Activated CD4-positive, alpha-beta memory T cell treated with anti-CD3 and anti-CD28 coated beads, Interleukin-2, amount 10 ng/mL, durations not matched to agents 7 days and 5 days (primary cell): ENCODE data around the gene MAN2B2. TPM values are rescaled to one million over a fixed set of nuclear protein-coding genes. Genes with fewer than 3 reads are reported as not detected.

ENCODE experiments used
- CTCF ChIA-PET: fragments of 350-600 bp; sonication (Branson Sonifier 250); formaldehyde crosslinking; loops from one replicate; lab custom pipeline; 2021; ENCODE audit warnings: antibody characterized with exemption, inconsistent platforms; lab: Charles Lee
- POLR2A ChIA-PET: fragments of 350-600 bp; sonication (Branson Sonifier 250); formaldehyde crosslinking; loops from one replicate; lab custom pipeline; 2021; ENCODE audit warnings: antibody characterized with exemption; lab: Charles Lee
- DNase-seq: peaks from one replicate; pipeline ENCODE4 v3.0.0-alpha.2; 2020
- H3K27ac Mint-ChIP-seq: one replicate; pipeline ENCODE4 v1.8.0; 2021; ENCODE audit warnings: mild to moderate bottlenecking, mixed read lengths
- H3K27me3 Mint-ChIP-seq: one replicate; pipeline ENCODE4 v1.8.0; 2021; ENCODE audit warnings: mixed read lengths
- H3K36me3 Mint-ChIP-seq: one replicate; pipeline ENCODE4 v1.8.0; 2021; ENCODE audit warnings: low read depth, mixed read lengths
- H3K4me1 Mint-ChIP-seq: one replicate; pipeline ENCODE4 v1.8.0; 2021; ENCODE audit warnings: mixed read lengths
- H3K4me3 Mint-ChIP-seq: one replicate; pipeline ENCODE4 v1.8.0; 2021; ENCODE audit warnings: mild to moderate bottlenecking, mixed read lengths
- H3K9me3 Mint-ChIP-seq: one replicate; pipeline ENCODE4 v1.8.0; 2021; ENCODE audit warnings: mixed read lengths
- total RNA-seq, 2 experiments: library from RNA; stranded (reverse); gene quantifications; one replicate each; pipeline ENCODE4 v1.2.3, GENCODE V29; 2021

Gene MAN2B2
- total RNA-seq = 10 to 100 TPM; 34.8 to 36.3 TPM

DNA sequence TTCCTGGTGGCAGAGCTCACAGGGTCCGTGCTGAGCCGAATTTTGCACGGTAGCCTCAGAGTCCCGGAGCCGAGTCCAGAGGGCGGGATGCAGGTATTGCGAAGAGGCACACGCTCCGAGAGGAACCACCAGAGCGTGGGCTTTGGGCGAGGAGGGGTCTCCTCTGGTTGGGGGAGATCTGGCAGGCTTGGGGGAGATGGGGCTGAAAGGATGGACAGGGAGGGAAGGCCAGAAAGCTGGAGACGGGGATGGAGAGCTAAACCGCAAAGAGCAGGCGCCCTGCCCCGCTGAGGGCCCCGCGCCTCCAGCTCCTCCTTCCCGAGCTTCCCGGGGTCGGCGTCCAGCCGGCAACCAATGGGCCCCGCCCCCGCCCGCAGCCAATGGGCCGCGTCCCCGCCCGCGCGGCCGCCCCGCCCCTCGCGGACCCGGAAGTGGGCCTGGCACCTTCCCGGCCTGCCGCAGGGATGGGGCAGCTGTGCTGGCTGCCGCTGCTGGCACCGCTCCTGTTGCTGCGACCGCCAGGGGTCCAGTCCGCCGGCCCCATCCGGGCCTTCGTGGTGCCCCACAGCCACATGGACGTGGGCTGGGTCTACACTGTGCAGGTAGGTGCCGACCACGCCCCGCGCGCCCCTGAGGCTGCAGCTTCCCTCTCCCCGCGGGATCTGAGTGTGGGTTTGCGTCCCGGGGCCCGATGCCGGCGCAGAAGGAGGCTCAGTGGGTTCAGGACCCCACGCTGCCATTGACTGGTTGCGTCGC is at the start of gene MAN2B2:
Gene MAN2B2 (plus strand): TSS at position 443 of the 756 bp plus-strand sequence. CDS start 22 bp downstream, at position 465.
- peaks cover 9% of the 10 kb centered on the region for H3K27me3 Mint-ChIP-seq
- H3K36me3 Mint-ChIP-seq = peaks cover 28% of the 10 kb centered on the region
- H3K27ac Mint-ChIP-seq = peak within 1 kb of the TSS; percentile 78
- peak within 1 kb of the TSS; percentile 83 for H3K4me3 Mint-ChIP-seq
- H3K9me3 Mint-ChIP-seq = no peaks in the 10 kb centered on the region
- DNase-seq = peak; percentile 85
- peaks cover 19% of the 10 kb centered on the region for H3K4me1 Mint-ChIP-seq
- ChIA-PET POLR2A (interaction anchor here (0.7 to 1.6 kb wide), 11 partner anchors 11 to 334 kb away, joined by 3 to 8 read pairs (median 4); partner anchors contain the start of genes MRFAP1 and MRFAP1L1), CTCF (interaction anchor here (0.9 to 1.9 kb wide), 6 partner anchors 25 to 127 kb away, joined by 3 to 7 read pairs (median 3); partner anchors contain the start of gene MRFAP1)

DNA sequence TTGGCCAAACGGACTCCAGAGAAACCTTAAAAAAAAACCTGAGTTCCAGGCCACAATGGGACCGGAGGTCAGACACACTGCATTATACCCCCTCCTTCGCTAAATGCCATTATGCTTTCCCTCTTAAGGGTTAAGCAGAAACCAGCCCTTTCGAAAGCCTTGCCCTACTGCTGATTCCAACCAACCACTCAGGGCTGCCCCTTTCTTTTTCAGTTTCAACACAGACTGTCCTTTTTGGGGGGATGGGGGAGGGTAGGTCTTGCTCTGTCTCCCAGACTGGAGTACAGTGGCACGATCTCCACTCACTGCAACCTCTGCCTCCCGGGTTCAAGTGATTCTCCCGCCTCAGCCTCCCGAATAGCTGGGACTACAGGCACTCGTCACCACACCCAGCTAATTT is 49.5 kb upstream of the MAN2B2 start:
- no peak overlapping the region for H3K27ac Mint-ChIP-seq
- H3K36me3 Mint-ChIP-seq = no peaks in the 10 kb centered on the region
- H3K9me3 Mint-ChIP-seq = no peaks in the 10 kb centered on the region
- no peak overlapping the region for H3K4me3 Mint-ChIP-seq
- ChIA-PET CTCF (no interaction called here), POLR2A (no interaction called here)
- no peaks in the 10 kb centered on the region for H3K4me1 Mint-ChIP-seq
- peaks cover 7% of the 10 kb centered on the region for H3K27me3 Mint-ChIP-seq
- DNase-seq = no peak

DNA sequence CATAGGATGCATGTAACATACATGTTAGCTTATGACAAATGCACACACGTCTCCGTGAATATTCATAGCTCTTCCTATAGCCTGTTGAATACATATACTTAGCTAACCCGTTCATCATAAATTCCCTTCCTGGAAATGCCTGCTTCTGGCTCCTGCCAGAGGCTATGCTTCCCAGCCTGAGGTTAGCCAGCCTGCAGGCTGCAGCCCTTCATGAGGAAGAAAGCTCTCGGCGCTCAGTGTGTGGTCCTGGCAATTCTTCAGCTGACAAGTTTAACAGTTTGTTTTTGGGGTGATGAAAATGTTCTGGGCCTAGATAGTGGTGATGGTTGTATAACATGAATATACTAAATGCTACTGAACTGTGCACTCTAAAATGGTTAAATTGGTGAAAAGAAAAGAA is 48.8 kb upstream of the MAN2B2 start:
- Mint-ChIP-seq H3K27me3 (peaks cover 7% of the 10 kb centered on the region), H3K4me1 (no peaks in the 10 kb centered on the region), H3K9me3 (no peaks in the 10 kb centered on the region), H3K36me3 (no peaks in the 10 kb centered on the region), H3K4me3 (no peak overlapping the region), H3K27ac (no peak overlapping the region)
- POLR2A ChIA-PET = no interaction called here
- CTCF ChIA-PET = no interaction called here
- no peak for DNase-seq

DNA sequence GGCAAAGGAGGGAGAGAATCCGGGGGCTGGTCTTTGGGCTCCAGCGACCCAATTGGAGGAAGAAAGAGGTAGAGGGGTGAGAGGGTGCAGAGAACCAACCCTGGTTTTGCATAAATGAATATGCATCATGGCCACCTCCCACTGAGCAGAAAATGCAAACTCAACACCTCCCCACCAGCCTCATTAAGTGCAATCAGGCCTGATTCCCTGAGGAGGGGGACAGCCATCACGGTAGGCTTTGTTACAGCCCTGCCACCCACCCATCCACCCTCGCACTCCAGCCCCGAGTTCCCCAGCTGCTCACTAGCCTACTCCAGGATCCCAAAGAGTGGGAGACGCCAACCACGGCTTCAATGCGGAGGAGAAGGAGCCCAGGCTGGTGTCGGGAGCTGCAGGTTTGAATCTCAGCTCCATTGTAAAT is 48.3 kb upstream of the MAN2B2 start:
- Mint-ChIP-seq H3K9me3 (no peaks in the 10 kb centered on the region), H3K36me3 (no peaks in the 10 kb centered on the region), H3K27ac (no peak overlapping the region), H3K4me3 (no peak overlapping the region), H3K27me3 (peaks cover 7% of the 10 kb centered on the region), H3K4me1 (no peaks in the 10 kb centered on the region)
- no peak for DNase-seq
- POLR2A ChIA-PET = no interaction called here
- CTCF ChIA-PET = no interaction called here

DNA sequence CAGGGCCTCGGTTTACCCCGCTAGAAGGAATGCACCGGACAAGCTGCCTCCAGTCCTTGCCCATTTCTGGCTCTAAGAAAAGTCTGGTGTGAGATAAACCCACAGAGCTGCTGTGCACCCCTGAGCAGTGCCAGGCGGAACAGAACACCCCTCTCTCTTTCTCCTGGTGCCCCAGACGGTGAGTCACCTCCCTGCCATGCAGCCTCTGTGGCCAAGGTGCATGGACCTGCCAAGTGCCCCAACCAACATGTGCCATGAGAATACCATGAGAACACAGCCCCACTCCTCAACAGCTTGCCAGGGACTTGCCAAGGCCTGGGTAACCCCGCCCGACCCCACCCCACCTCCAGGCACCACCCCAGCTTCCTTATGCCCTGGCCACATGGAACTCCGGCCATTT is 47.7 kb upstream of the MAN2B2 start:
- Mint-ChIP-seq H3K36me3 (no peaks in the 10 kb centered on the region), H3K27me3 (peaks cover 7% of the 10 kb centered on the region), H3K27ac (no peak overlapping the region), H3K4me3 (no peak overlapping the region), H3K9me3 (no peaks in the 10 kb centered on the region), H3K4me1 (no peaks in the 10 kb centered on the region)
- CTCF ChIA-PET = no interaction called here
- DNase-seq = no peak
- POLR2A ChIA-PET = no interaction called here

DNA sequence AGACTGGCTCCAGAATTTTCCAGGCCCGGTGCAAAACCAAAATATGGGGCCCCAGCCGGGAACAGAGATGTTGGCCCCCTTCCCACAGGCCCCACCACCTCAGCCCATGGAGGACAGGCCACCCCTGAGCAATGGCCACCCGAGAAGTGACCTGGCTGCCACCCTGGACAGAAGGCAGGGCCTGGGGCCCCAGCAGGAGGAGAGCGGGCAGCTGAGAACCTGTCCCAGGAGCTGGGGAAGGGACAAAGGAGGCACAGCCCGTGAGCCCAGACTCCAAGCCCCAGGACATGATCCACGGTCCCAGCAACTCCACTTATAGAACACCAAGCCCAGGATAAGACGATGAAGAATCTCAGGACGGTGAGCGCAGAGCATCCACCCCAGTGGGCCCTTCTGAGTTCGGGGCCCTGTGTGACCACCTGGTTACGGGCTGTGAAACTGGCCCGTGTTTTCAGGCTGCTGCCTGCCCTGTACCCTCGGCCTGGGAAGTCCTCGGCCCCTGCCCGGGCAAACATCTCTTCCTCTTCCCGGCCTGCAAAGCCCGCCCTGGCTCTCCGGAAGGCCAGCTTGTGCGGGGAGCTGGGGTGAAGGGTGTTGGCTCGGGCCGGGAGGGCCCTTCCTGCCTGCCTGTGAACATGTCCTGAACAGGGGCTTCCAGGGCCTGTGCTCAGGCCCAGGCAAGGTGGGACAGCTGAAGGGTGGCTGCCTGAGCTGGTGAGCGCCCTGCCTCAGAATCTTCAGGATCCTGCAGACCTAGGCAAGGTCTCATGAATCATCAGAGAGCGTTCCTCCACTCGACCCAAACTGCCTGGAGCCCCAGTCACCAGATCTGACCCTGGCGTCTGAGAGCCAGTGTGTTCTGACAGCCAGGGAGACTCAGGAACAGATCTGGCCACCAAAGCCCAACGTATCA is 47.0 kb upstream of the MAN2B2 start:
- H3K4me1 Mint-ChIP-seq = no peaks in the 10 kb centered on the region

DNA sequence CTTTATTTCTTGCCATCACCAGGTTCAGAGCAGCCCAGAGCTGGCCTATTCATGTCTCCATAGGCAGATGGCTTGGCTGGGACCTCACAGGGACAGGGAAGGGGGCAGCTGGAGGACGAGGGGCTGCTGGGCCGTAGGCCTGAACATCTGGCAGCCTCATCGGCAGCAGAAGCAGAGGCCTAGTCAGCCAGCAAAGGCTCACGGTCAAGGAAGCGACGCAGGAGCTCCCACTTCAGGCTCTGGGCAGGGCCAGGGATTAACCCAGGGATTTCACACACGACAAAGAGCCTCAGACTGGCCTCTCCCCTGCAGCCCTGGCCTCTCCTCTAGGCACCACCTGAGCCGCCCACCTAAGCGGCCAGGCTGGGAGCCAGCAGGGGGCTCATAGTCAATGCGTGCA is 46.0 kb upstream of the MAN2B2 start:
- POLR2A ChIA-PET = no interaction called here
- Mint-ChIP-seq H3K36me3 (no peaks in the 10 kb centered on the region), H3K27me3 (peaks cover 7% of the 10 kb centered on the region), H3K4me1 (no peaks in the 10 kb centered on the region), H3K27ac (no peak overlapping the region), H3K9me3 (no peaks in the 10 kb centered on the region), H3K4me3 (no peak overlapping the region)
- no peak for DNase-seq
- CTCF ChIA-PET = interaction anchor here (1.3 kb wide), 1 partner anchor 17 kb away, joined by 4 read pairs; no protein-coding TSS in a partner anchor

More for the DNA sequence above, 47.0 kb upstream of the MAN2B2 start:
- H3K27ac Mint-ChIP-seq = no peak overlapping the region
- no peak for DNase-seq
- H3K9me3 Mint-ChIP-seq = no peaks in the 10 kb centered on the region
- H3K36me3 Mint-ChIP-seq = no peaks in the 10 kb centered on the region
- CTCF ChIA-PET = interaction anchor here (1.3 kb wide), 1 partner anchor 18 kb away, joined by 4 read pairs; no protein-coding TSS in a partner anchor
- POLR2A ChIA-PET = no interaction called here
- H3K4me3 Mint-ChIP-seq = no peak overlapping the region
- peaks cover 7% of the 10 kb centered on the region for H3K27me3 Mint-ChIP-seq

DNA sequence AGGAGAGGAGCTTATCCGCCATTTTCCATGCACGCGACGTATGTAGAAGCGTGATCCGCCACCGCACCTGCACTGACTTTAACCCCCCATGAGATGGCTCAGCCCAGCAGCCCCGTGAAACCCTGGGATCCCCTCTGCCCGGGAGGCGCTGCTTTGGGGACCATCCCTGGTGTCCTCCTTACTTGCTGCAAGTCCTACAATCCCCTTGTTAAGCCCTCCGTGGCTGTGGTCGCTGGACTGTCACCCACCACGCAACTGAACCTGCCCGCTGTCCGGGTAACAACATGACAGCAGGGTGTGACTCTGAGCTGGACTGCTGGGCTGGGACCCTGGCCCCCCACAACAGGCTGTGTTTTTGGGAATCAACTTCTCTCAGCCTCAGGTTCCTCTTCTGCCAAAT is 44.7 kb upstream of the MAN2B2 start:
- Mint-ChIP-seq H3K27ac (no peak overlapping the region), H3K4me1 (no peaks in the 10 kb centered on the region), H3K4me3 (no peak overlapping the region), H3K36me3 (no peaks in the 10 kb centered on the region), H3K27me3 (peaks cover 7% of the 10 kb centered on the region), H3K9me3 (no peaks in the 10 kb centered on the region)
- ChIA-PET CTCF (no interaction called here), POLR2A (no interaction called here)
- no peak for DNase-seq

DNA sequence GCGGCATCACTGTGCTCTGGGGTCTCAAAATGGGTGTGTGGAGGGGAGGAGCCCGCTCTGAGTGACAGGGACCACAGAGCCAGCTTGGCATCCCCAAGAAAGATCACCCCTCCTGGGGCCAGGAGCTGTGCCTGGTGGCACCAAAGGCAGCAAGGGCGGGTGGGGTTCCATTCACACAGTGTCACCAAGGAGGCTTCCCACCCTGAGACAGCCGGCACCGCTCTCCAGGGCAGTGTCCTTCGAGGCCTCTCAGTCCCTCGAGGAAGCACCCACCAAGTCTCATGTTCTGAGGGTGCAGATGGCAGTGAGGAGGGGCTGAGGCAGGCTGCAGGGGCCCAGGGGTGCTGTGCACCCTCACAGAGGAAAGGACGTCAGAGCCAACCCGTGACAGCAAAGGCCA is 44.0 kb upstream of the MAN2B2 start:
- no peaks in the 10 kb centered on the region for H3K9me3 Mint-ChIP-seq
- H3K4me3 Mint-ChIP-seq = no peak overlapping the region
- no peak for DNase-seq
- no peaks in the 10 kb centered on the region for H3K4me1 Mint-ChIP-seq
- peaks cover 7% of the 10 kb centered on the region for H3K27me3 Mint-ChIP-seq
- H3K27ac Mint-ChIP-seq = no peak overlapping the region
- CTCF ChIA-PET = no interaction called here
- no peaks in the 10 kb centered on the region for H3K36me3 Mint-ChIP-seq
- POLR2A ChIA-PET = no interaction called here

DNA sequence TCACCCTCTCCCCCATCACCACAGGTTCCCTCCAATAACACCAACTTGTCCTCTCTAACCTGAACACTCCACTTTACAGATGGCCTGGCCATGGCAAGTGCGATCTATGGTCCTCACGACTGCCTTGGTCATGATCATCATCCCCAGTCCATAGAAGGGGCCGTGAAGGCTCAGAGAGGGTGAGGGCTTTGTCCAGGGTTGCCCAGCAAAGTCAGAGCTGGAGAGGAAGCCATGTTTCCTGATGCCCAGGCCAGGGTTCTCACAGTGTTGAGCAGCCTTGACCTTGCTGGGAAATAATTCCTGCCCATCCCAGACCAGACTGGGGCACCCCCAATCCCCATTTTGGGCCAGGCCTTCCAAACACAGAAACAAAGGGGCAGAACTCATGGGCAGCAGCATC is 42.9 kb upstream of the MAN2B2 start:
- DNase-seq = no peak
- Mint-ChIP-seq H3K4me3 (no peak overlapping the region), H3K9me3 (no peaks in the 10 kb centered on the region), H3K27me3 (peaks cover 3% of the 10 kb centered on the region), H3K27ac (no peak overlapping the region), H3K4me1 (no peaks in the 10 kb centered on the region), H3K36me3 (no peaks in the 10 kb centered on the region)
- POLR2A ChIA-PET = no interaction called here
- CTCF ChIA-PET = no interaction called here

DNA sequence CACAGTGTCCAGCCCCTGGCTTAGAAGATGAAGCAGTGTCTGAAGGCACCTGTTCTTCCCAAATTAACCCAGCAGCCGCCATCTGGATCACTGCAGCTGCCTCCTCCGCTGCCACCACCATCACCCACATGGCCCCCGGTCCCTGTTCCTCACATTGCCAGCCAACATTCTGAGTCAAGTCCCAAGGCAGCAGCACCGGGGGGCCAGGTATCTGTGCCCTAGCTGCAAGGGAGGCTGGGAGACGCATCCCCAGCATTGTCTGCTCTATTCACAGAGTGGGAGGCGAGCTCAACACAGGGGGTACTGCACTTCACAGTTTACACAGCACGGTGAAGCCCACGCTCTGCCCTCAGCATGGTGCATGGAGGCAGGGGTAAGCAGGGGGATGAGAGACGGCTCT is 42.3 kb upstream of the MAN2B2 start:
- H3K4me3 Mint-ChIP-seq = no peak overlapping the region
- ChIA-PET CTCF (no interaction called here), POLR2A (no interaction called here)
- no peaks in the 10 kb centered on the region for H3K4me1 Mint-ChIP-seq
- peaks cover 3% of the 10 kb centered on the region for H3K27me3 Mint-ChIP-seq
- no peak overlapping the region for H3K27ac Mint-ChIP-seq
- no peaks in the 10 kb centered on the region for H3K36me3 Mint-ChIP-seq
- DNase-seq = no peak
- no peaks in the 10 kb centered on the region for H3K9me3 Mint-ChIP-seq

DNA sequence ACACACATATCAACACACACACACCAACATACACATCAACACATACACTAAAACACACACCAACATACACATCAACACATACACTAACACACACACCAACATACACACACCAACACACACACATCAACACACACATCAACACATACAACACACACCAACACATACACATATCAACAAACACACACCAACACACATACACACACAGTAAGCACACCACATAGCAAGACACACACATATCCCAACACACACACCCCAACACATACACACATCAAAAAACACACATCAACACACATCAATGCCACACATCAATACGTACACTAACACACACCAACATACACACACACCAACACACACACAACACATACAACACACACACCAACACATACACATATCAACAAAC is 40.9 kb upstream of the MAN2B2 start:
- Mint-ChIP-seq H3K36me3 (no peaks in the 10 kb centered on the region), H3K4me3 (no peak overlapping the region), H3K27me3 (peaks cover 2% of the 10 kb centered on the region), H3K27ac (no peak overlapping the region), H3K4me1 (no peaks in the 10 kb centered on the region), H3K9me3 (no peaks in the 10 kb centered on the region)
- ChIA-PET CTCF (no interaction called here), POLR2A (no interaction called here)
- no peak for DNase-seq

DNA sequence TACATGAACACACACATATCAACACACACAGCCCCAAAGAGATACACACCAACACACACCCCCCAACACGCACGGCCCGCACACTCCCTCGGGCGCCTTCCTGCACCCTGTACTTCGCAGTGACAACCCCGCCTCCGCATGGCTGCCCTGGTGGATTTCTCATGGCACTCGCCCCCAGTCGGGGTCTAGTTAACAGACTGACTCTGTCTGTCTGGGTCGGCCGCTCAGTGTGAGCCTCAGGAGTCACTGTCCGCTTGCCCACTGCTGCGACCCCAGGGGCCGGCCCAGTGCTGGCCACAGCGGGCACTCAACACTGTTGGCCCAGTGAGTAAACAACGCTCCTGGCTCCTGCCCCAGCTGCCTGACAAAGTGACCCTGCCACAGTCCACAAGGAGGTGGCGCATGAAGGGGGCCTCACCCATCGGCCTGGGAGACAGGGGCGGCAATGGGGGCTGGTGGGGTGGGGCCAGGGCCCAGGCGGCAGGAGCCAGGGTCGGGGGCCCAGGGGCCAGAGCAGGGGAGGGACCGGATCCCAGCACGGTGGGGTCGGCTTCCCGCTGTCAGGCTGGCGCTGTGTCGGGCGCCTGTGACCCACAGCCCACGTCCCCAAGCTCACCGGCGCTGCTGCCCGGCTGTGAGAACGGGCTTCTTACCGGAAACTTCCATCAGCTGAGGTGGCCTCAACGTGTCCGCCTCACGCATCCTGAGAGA is 40.2 kb upstream of the MAN2B2 start:
- DNase-seq = no peak
- Mint-ChIP-seq H3K9me3 (no peaks in the 10 kb centered on the region), H3K27me3 (no peaks in the 10 kb centered on the region), H3K36me3 (no peaks in the 10 kb centered on the region), H3K4me3 (no peak overlapping the region), H3K27ac (no peak overlapping the region), H3K4me1 (no peaks in the 10 kb centered on the region)
- ChIA-PET CTCF (no interaction called here), POLR2A (no interaction called here)
